ENCODE results near the gene ZNF784. TPM values are rescaled to one million over a fixed set of nuclear protein-coding genes. Genes with fewer than 3 reads are reported as not detected.

ZNF784 gene
- total and polyA plus RNA-seq, 2 of the 8 experiments (the other 6 are each of a cell fraction or from before 2014, with no cell fraction given): 6.5 to 8.0 TPM

DNA sequence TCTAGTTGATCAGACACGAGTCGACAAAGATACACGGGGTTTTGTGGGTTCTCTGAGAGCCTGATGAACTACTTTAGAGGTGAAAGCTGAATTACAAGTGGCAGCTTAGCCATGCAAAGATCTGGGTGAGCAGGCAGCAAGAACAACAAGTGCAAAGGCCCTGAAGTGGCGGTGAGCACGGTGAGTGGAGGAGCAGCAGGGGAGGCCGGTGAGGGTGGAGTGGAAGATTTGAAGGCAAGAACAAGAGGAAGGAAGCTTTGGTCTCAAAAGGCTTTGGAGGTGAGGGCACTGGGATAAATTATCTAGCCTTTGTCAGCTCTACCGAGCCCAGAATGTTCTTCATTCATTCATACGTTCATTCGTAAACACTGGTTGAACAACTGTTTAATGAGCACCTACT, 17.5 kb downstream of the ZNF784 start (continued):
- TF ChIP-seq CTBP2 (IDR thresholded peaks at IDR 0.05; ENCODE audit: borderline replicate concordance, insufficient read depth, insufficient read length, low read length): no peak
- no peak for TF ChIP-seq CEBPB (IDR thresholded peaks at IDR 0.05; ENCODE audit: low read depth, low read length)
- TF ChIP-seq EGR1 (IDR thresholded peaks at IDR 0.05; ENCODE audit: borderline replicate concordance, low read depth, low read length): no peak
- TF ChIP-seq POU5F1 (IDR thresholded peaks at IDR 0.05; ENCODE audit: low read depth, low read length): no peak
- TF ChIP-seq, protein P1, sequence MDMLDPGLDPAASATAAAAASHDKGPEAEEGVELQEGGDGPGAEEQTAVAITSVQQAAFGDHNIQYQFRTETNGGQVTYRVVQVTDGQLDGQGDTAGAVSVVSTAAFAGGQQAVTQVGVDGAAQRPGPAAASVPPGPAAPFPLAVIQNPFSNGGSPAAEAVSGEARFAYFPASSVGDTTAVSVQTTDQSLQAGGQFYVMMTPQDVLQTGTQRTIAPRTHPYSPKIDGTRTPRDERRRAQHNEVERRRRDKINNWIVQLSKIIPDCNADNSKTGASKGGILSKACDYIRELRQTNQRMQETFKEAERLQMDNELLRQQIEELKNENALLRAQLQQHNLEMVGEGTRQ (IDR thresholded peaks at IDR 0.05; ENCODE audit: low read length): no peak
- no peak for TF ChIP-seq SP2 (IDR thresholded peaks at IDR 0.05; ENCODE audit: low read length)
